NCI-H1436 treated with DMSO at 0.1 percent for 48 hours (cell line): ENCODE data around the gene SECTM1.

Experiments
- DNase-seq: peaks from one replicate; lab custom pipeline; 2025; lab: John Stamatoyannopoulos, UW

SECTM1 gene

DNA sequence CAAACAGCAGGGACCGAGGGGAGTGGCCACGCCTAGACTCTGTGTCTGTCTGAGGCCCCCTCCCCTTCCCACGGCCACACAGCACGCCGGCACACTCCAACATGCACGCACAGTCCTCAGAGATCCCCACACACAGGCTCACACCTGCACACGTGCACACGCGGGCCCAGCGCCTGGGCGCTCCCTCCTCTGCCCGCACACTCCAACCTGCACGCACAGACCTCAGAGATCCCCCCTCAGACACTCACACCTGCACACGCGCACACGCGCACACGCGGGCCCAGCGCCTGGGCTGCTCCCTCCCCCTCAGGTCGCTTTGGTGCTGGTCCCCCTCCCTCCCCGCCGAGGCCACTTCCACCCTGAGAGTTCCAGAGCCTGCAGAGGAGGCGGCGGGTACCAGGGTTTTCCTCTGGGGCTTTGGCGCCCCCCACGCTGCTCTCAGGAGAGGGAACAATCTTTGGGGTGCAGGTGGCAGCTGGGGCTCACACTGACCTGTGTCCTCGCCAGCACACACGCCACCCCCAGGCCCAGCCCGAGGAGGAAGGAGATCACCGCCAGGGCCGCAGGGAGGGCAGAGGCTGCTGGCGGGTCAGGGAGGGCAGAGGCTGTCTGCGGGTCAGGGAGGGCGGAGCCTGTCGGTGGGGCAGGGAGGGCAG, 17.7 kb downstream of the SECTM1 start:
- no peak for DNase-seq

DNA sequence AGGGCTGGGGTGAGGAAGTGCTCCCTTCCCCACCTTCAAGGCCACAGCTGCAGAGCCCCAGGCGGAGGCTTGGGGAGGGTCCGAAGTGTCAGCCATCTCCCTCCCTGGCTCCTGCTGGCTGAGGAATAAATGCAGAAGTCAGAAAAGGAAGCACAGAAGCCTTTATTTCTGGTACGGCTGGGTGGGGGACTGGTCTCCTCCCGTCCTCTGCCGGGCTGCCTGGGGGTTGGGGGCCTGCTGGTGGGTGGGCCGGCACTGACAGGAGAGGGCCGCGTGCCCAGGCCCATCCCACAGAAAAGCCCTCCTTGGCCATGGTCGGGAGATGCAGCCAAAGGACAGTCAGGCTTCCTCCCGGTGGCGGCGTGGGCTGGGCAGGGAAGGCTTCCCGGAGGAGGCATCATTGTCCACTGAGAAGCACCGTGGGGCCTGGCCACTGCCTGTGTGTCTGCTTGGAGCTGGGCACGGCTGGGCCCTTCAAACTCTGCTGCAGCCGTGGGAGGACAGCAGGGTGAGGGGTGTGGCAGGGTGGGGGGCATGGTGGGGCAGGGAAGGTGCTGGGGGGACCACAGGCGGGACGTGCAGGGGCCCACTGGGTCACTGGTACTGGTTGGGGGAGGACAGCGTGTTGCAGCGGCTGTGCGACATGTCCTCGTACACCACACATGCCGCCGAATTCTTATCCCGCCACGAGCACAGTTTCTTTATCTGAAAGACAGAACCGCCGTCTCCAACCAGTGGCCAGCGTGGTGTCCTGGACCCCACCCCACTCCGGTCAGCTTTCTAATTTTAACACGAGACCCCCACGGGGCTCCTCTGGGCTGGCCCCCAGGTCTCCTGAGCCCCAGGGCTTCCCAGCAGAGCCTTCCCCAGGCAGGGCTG, 18.6 kb downstream of the SECTM1 start:
- no peak for DNase-seq

DNA sequence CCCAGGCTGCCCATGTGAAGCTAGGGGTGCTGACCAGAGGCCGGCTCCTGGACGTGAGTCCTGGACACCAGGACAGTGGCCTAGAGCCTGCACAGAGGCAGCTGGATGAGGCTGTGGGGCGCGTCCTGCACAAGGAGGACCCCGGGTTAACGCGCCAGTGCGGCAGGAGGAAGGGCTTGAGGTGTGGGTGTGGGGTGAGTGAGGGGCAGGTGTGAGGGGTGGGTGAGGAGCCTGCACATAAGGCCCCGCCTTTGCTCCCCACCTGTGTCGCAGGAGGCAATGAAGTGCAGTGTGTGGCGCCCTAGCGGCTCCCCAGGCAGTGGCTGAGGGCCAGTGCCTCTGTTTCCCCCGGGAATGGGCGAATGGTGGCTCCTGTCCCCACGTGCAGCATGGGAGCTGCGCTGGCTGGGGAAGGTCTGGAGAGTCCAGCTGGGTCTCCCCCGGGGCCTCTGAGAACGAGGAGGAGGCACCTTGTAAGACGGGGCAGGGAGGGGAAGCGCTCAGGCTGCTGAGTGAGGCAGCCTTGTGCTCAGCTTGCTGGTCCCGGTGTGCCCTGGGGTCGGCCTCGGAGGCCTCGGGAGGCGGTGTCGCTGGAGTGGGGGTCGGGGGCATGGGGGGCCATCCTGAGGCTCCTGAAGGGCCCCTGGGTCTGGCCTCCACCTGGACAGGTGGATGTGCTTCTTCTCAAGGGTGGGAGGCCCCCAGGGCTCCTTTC, 19.4 kb downstream of the SECTM1 start:
- no peak for DNase-seq

DNA sequence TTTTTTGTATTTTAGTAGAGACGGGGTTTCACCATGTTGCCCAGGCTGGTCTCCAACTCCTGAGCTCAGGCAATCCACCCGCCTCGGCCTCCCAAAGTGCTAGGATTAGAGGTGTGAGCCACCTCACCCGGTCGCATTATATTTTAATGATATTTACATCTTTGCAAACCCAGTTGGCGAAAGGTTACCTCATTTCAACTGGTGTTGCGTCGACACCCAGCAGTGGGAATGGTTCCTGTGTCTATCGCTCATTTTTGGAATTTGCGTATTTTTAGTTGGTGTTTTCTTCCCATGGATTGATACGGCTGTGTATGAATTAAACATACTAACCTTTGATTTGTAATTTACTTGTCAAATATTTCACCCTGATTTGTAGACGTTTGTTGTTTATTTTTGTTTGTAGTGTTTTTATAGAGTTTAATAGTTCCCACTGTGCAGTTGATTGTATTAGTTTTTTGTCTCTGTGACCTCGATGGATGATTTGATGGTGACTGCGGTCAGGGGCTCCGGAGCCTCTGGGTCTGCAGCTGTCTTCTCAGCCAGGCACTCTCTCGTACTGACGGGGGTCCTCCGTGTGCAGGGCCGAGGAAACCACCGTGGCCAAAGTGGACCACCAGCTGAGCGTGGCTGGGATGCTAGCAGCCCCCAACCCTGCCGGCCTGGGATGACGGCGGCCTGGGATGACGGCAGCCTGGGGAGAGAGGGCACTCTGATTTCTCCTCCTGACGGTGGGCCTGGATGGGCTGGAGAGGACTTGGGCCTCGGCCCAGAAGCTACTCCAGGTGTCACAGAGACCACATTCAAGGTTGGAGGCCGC, 20.2 kb downstream of the SECTM1 start:
- DNase-seq = no peak

DNA sequence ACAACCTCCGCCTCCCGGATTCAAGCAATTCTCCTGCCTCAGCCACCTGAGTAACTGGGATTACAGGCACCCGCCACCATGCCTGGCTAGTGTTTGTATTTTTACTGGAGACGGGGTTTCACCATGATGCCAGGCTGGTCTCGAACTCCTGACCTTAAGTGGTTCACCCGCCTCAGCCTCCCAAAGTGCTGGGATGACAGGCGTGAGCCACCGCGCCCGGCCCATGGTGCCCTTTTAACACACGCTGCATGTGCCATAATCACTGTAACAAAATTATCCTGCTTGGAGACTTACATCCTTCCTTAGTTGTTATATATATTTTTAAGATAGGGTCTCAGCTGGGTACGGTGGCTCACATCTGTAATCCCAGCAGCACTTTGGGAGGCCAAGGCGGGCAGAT, 21.6 kb downstream of the SECTM1 start:
- DNase-seq = no peak

DNA sequence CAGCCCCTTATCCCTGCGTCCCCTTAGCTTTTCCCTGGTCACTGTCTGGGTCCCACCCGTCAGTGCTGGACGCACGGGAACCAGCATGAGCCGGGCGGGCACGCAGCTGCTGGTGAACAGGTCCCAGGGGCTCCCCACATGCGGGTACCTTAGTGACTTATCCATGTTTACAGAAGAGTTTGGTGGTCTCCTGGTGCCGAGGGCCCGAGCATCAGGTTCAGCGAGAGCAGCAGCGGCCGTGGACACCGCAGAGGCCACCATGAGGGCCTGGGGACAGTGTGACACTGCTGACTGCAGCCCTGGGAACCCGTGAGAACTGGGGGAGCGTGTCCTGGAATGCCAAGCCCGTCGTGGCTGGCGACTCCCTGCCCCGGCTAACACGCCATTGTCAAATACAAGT, 22.7 kb downstream of the SECTM1 start:
- no peak for DNase-seq

DNA sequence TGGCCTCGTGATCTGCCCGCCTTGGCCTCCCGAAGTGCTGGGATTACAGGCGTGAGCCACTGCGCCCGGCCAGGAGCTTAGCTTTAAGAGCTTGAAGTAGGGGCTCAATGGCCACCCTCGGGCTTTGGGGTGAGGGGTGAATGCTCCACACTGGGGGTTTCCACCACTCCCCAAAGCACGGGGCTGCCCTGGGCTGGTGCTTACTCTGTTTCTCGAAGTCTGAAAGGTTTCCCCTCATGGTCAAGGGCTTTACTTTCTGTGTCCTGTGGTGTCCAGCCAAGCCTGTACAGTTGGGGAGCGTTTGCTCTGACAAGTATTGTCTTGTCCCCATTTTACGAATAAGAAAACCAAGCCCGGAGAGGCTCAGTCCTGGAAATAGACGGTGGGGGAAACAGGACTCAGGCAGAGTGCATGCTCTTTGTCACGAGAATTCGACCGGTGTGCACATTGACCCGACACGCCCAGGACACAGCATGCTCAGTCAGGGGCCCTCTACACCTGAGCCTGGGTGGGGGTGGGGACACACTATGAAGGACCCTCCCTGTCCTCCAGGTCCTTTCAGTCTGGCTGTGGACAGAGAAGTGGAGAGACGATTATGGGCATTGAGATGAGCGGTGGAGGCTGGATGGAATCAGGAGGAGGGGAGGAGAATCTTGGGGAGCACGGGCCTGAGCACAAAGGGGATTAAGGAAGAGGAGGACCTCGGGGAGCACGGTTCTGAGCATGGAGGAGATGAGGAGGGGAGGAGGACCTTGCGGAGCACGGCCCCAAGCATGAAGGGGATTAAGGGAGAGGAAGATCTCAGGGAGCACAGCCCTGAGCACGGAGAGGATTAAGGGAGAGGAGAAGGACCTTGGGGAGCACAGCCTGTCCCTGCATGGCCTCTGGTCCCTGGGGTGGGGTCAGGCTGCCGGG, 23.7 kb downstream of the SECTM1 start:
- no peak for DNase-seq

DNA sequence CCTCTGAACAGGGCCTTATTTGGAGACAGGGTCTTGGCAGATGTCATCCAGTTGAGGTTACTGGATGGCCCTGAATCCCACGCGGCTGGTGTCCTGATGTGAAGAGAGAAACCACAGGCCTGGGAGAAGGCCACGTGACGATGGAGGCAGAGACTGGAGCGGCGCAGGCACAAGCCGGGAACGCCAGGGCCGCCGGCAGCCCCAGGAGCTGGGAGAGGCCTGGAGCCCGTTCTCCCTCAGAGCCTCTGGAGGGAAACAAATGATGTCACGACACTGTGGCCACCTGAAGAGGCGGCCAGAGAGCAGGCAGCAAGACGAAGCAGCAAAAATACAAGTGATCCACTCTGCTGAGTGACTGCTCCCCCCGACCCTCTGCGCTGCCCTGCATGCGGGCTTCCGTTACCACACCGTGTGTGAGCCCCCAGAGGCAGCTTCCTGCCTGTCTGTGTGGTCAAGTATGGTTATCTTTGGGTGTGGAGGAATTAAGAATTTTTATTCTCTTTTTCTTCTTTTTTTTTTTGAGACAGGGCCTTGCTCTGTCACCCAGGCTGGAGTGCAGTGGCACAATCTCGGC, 27.8 kb downstream of the SECTM1 start:
- DNase-seq = no peak

DNA sequence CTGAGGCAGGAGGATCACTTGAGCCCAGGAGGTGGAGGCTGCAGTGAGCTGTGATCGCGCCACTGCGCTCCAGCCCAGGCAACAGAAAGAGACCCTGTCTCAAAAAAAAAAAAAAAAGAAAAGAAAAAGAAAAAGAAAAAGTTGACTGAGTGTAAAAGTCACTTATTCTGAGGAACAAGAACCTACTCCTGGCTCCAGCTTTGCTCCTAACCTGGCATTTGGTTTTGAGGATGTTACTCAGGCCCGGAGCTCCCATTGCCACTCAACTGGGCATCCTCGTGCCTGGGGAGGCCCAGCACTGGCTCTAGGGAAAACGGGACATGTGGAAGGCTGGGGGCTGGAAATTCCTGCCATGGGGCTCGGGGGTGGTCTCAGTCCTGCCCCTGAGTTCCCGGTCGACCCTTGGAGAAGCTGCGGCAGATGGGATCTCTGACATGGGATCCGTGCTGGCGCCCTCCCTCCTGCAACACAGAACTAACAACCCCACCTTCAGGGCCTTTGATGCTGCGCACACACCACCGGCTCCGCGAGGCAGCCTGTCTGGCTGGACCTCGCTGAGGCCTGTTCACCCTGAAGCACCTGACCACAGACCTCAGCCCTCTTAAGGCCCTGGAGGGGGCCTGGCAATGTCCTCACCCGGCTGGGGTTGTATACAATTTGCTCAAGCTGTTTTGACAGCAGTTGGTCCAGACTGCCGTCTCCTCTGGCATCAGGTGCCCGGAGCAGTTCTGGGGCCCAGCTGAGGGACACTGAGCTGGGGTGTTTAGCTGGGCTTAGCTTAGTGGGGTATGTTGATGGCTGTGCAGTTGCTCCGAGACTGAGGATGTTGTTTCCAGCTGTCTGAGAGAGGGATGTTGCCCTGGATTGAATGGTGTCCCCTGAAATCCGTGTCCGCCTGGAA, 28.5 kb downstream of the SECTM1 start:
- no peak for DNase-seq

DNA sequence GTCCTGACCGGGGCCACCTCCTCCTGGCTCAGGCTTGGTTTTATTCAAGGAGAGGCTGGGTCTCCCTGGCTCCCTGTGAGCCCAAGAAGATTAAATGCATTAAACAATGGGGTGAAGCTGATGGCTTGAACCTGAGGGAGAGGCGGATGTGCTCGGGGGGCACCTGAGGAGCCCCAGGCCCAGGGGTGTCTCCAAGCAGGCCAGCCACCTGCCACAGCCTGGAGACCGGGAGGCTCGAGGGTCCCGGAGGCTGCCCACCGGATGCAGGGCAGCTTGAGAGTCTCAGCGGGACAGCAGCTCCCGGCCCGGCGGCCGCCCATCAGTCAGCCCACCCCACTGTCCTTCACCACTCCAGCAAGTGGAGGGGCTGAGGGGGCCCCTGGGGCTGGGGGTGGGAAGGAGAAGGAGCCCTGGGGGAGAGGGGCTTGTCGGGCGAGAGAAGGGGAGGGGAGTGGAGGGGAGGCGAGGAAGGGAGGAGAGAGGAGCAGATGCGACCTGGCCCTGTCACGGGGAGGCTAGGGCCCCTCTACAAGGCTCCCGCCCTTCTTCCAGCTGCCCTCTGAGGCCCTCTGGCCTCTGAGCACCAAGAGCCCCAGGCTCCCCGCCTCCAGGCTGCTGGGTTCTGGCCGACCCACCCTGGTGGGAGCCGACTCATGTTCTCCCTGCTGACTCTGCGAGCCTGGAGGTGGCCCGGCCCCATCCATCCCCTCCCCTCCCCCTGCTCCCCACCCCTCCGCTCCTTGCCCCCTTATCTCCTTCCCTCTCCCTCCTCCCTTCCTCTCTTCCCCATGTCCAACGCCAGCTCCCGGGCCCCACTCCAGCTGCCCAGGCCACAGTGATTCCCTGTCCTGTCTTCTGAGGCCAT, 29.4 kb downstream of the SECTM1 start:
- DNase-seq = no peak

DNA sequence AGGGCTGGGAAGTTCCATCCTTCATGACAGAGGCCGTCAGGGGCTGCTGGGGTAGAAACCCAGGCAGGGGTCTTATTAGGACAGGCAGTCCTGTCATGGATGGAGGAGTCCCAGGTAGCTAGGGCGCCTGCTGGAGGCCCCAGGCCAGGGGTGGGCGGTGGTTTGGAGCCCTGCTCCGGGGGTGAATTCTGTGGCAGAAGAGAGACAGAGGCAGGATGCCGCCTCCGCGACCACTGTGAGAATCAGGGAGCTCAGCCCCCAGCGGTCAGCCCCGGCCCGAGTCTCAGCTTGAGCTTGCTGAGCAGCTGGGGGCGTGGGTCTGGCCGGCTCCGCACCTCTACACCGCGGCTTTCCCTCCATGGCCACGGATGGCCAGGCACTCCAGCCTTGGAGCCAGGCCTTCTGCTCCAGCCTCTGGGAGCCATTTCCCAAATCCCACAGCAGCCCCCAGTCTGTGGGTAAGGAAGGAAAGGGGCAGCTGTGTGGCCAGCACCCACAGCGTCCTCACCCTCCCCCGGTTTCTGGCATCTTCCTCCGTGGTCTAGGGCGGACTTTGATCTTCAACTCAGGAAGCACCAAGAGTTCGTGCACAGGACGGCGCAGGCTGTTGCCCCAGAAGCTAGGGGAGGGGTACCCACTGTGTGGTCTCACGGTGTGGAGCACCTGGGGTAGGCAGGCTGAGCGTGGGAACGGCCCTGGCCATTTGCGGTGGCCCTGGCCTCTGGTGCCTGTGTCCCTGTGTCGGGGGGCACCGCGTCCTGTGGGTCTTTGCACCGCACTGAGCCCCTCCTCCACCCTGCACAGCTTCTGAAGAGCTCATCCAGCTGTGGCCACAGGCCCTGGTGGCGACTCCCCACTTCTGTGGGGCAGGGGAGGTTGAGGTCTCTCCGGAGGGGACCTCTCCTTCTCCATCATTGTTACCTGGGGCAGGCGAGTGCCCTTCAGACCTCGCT, 30.3 kb downstream of the SECTM1 start:
- DNase-seq = no peak

DNA sequence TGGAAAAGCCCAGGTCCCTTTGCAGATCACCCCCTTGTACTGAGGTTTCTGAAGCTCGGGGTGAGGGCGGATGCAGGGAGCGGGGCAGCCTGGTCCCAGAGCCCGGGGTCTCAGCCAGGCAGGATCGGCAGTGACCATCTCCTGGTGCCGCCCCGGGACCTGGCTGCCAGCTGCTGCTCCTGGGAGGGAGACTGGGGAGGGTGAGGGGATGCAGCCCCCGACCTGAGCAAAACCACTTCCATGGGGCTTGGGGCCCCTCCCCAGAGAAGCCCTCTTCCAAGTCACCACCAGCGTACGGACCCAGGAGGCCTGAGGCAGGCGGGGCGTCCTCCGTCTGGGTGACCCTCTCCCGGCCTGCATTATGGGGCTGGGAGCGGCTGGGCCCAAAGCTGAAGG, 31.0 kb downstream of the SECTM1 start:
- no peak for DNase-seq

DNA sequence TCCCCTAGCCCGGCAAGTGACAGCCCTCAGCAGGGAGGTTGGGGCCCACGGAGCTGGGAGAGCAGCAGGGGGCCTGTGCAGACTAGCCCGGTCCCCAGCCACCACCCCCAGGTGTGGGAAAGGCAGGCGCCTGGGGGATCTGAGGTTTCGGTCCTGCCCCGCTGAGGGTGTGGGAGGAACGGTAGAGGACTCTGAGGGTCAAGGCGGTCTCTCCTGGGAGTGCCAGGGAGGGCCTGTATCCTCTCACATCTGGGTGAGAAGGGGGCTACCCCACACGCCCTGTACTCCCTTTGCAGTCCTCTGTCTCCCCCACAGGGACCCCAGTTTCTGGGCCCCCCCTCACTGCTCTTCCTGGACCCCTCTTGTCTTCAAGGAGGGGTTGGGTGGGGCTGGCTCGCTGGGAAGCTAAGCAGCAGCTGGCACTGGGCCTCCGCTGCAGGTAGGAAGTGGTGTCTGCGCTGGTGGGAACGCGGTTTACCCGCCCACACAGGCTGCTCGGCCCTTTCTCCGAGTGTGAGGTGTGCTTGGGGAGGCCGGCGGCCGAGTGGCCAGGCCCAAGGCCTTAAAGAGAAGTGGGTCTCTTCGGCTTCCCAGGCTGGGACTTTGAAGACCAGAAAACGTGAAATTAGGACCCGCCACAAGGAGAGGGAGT, 31.5 kb downstream of the SECTM1 start:
- no peak for DNase-seq

DNA sequence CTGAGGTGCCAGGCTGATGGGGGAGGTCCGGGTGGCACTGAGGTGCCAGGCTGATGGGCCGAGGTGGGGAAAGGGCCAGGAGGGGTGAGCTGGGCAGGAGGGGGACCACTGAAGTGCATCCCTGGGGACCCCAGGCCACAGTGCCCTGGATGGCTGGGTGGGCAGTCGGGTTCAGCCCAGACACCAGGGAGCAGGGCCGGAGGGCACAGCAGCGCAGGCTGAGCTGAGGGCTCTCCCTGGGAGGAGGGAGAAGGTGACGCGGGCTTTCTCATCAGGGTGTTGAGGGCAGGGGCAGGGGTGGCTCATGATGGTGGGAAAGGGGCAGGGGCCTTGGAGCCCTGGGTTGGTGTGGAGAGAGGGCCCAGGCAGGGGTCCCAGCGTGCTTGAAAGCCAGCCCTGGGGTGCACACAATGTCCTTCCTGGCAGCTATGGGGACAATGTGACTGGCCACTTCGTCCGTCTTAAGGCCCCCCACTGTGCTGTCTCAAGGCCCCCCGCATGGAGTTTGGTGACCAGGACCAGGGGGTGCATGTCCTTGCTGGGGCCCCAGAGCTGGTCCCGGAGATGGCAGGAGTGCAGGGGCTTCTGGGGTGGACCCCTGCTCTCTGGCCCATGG, 32.2 kb downstream of the SECTM1 start:
- DNase-seq = no peak

DNA sequence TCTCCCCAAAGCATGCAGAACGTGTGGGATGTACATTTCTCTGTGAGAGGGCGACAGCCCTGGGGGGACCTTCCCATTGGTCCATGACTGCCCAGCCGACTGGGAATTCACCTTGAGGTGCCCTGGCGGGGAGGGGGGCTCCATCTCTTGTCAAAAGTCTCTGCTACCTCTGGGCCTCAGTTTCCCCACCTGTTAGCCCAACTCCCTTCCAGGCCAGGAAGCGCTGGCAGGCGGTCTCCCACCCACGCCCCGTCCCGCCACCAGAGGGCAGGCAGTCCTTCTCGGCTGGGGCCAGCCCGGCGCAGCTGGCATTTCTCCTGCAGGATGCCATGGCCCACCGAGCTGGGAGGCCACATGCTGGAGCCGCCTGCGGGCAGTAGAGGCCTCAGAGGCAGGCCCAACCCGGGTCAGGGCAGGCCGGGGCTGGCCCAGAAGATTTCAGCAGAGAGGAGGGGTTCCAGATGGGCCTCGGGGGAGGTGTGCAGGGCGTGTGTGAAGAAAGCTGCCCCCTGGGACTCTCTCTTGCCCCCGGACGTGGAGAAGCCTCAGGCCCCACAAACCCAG, 32.8 kb downstream of the SECTM1 start:
- no peak for DNase-seq

DNA sequence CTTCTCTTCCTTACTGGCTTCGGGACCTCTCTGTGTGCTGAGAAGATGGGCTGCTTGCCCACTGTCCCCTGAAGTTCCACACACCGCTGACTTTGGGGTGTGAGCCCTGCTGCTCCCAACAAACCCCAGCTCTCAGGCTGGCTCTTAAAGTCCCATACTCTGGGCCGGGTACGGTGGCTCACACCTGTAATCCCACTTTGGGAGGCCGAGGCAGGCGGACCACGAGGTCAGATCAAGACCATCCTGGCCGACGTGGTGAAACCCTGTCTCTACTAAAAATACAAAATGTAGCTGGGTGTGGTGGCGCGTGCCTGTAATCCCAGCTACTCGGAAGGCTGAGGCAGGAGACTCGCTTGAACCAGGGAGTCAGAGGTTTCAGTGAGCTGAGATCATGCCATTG, 33.3 kb downstream of the SECTM1 start:
- DNase-seq = no peak
